GM13977 (cell line): ENCODE data around the gene EDRF1.
A peak's percentile ranks its signal among the peaks of the same experiment; 100 is the strongest.
"Not testable (repeated sequence)": the region's sequence is repeated elsewhere in the genome, so short reads cannot be mapped to it uniquely, and the experiment has no call there.

Experiments used
- DNase-seq: peaks from one replicate; pipeline ENCODE4 v3.0.0; 2012; ENCODE audit warnings: low spot score
- CTCF ChIP-seq: IDR thresholded peaks from 2 replicates; pipeline ENCODE4 v1.5.1; 2012; ENCODE audit warnings: mild to moderate bottlenecking, control low read depth; ENCODE audit not compliant: insufficient read depth; ENCODE audit errors: extremely low read depth, missing control alignments
- in situ Hi-C: fragments of 300-500 bp; cut with MboI; formaldehyde crosslinking; loops from one replicate; pipeline ENCODE4 v1.12.0; 2022; ENCODE audit warnings: low sequenced_read_pairs, low pct_unique_long_range_greater_than_20kb, mixed read lengths, inconsistent platforms; ENCODE audit not compliant: unreplicated experiment

EDRF1 gene

GRCh38 chr10:125708971-125709503 is 10.5 kb upstream of the EDRF1 start:
- in situ Hi-C loops = no loop called here

GRCh38 chr10:125709553-125710474 is 9.7 kb upstream of the EDRF1 start:
- no peak for DNase-seq
- TF ChIP-seq CTCF = no peak
- in situ Hi-C loops = no loop called here

More at GRCh38 chr10:125708971-125709503, 10.5 kb upstream of the EDRF1 start:
- DNase-seq = no peak
- TF ChIP-seq CTCF = no peak

- DNase-seq = no peak
- no peak for TF ChIP-seq CTCF
- in situ Hi-C loops = no loop called here
Observed at GRCh38 chr10:125711110-125711750, 8.3 kb upstream of the EDRF1 start.

- DNase-seq, in situ Hi-C loops: not testable (repeated sequence)
Observed at GRCh38 chr10:125714728-125715127, 4.8 kb upstream of the EDRF1 start.

GRCh38 chr10:125720002-125720382 is 483 bp downstream of the EDRF1 start:
- DNase-seq = no peak
- in situ Hi-C loops = no loop called here
- no peak for TF ChIP-seq CTCF

- no peak for TF ChIP-seq CTCF
- DNase-seq = peak; percentile 28
- in situ Hi-C loops = no loop called here
Observed at GRCh38 chr10:125721035-125721434, 1.5 kb downstream of the EDRF1 start.

- no peak for DNase-seq
- in situ Hi-C loops = no loop called here
- no peak for TF ChIP-seq CTCF
Observed at GRCh38 chr10:125722811-125723210, 3.3 kb downstream of the EDRF1 start.
